Neural crest cell (in vitro differentiated cells): ENCODE results near the gene NFIB. TPM values are rescaled to one million over a fixed set of nuclear protein-coding genes. Genes with fewer than 3 reads are reported as not detected.

Experiments
- DNase-seq: peaks from one replicate; pipeline ENCODE4 v3.0.0; 2021; ENCODE audit warnings: low read depth, mixed read lengths, low spot score
- H3K27ac Mint-ChIP-seq: one replicate; pipeline ENCODE4 v1.8.0; 2021; ENCODE audit warnings: mild to moderate bottlenecking, mixed read lengths; ENCODE audit not compliant: unreplicated experiment
- H3K27me3 Mint-ChIP-seq: 2 replicates; pipeline ENCODE4 v1.8.0; 2021; ENCODE audit warnings: low read depth, mild to moderate bottlenecking, mixed read lengths
- H3K36me3 Mint-ChIP-seq: 2 replicates; pipeline ENCODE4 v1.8.0; 2021; ENCODE audit warnings: low read depth, mild to moderate bottlenecking, mixed read lengths
- H3K4me1 Mint-ChIP-seq: 2 replicates; pipeline ENCODE4 v1.8.0; 2021; ENCODE audit warnings: mixed read lengths
- H3K4me3 Mint-ChIP-seq: one replicate; pipeline ENCODE4 v1.8.0; 2021; ENCODE audit warnings: mild to moderate bottlenecking, mixed read lengths
- H3K9me3 Mint-ChIP-seq: 2 replicates; pipeline ENCODE4 v1.8.0; 2021; ENCODE audit warnings: mixed read lengths
- total RNA-seq: library from RNA; stranded (reverse); gene quantifications from 2 replicates; pipeline ENCODE4 v1.2.1, GENCODE V29; 2021
- TF ChIP-seq, protein P1 (sequence below): fragments of 200-600 bp; sonication (generic); conservative IDR thresholded peaks from 2 replicates; pipeline ENCODE4 v1.5.0; 2021; ENCODE audit warnings: antibody characterized with exemption, mild to moderate bottlenecking

The NFIB gene
- total RNA-seq, 1 donor from 2014 or later, result 3.7 TPM

DNA sequence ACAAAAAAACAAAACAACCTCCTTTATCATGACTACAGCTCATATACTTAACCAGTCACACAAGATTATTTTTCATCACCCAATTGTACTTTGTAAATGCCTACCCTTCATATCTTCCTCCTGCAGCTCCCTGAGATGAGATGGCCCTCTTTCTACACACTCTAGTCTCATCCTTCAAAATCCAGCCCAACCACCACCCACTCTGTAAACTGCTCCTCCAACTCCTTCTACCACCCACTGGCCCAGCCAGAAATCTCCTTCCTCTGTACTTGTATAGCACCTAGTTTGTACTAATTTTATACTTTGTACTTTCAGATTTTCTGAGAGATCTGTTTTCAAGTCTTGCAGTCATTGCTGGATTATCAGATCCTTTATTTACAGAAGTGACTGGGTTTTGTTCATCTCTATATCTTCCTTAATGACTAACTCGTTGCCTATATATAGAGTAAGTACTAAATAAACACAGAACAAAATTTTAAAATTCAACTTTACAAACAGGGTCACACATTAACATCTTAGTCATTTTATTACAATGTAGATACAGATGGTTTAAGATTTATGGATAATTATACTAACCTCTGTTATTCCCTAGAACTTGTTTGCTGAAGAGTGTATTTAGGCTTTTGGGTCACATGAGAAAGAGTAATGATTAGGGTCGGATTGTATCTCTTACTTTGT lies 155.7 kb downstream of the NFIB start:
- Mint-ChIP-seq H3K4me3 (no peak overlapping the region), H3K4me1 (peaks cover 16% of the 10 kb centered on the region), H3K9me3 (no peaks in the 10 kb centered on the region), H3K36me3 (no peaks in the 10 kb centered on the region), H3K27me3 (no peaks in the 10 kb centered on the region), H3K27ac (no peak overlapping the region)
- no peak for DNase-seq
- TF ChIP-seq, protein P1, sequence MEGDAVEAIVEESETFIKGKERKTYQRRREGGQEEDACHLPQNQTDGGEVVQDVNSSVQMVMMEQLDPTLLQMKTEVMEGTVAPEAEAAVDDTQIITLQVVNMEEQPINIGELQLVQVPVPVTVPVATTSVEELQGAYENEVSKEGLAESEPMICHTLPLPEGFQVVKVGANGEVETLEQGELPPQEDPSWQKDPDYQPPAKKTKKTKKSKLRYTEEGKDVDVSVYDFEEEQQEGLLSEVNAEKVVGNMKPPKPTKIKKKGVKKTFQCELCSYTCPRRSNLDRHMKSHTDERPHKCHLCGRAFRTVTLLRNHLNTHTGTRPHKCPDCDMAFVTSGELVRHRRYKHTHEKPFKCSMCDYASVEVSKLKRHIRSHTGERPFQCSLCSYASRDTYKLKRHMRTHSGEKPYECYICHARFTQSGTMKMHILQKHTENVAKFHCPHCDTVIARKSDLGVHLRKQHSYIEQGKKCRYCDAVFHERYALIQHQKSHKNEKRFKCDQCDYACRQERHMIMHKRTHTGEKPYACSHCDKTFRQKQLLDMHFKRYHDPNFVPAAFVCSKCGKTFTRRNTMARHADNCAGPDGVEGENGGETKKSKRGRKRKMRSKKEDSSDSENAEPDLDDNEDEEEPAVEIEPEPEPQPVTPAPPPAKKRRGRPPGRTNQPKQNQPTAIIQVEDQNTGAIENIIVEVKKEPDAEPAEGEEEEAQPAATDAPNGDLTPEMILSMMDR, result no peak

DNA sequence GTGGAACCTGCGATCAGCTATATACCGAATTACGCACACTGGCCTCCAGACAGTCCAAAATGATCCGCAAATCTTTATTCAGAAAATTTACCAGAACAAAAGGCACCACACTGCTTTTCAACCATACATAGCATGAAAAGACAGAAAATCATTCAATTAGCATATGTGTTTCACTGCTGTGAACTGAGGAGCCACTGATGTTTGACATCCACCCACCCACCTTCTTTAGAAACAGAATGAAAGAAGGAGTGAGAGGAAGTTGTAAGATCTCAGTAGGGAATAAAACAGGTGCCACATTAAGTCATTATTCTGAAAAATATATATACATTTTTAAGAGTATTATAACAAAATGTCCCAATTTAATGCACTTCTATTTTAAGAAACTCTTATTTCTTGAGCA lies 156.8 kb downstream of the NFIB start:
- Mint-ChIP-seq H3K4me3 (no peak overlapping the region), H3K9me3 (no peaks in the 10 kb centered on the region), H3K4me1 (peaks cover 16% of the 10 kb centered on the region), H3K27ac (no peak overlapping the region), H3K27me3 (no peaks in the 10 kb centered on the region), H3K36me3 (no peaks in the 10 kb centered on the region)
- TF ChIP-seq, protein P1, result no peak
- DNase-seq, result no peak

DNA sequence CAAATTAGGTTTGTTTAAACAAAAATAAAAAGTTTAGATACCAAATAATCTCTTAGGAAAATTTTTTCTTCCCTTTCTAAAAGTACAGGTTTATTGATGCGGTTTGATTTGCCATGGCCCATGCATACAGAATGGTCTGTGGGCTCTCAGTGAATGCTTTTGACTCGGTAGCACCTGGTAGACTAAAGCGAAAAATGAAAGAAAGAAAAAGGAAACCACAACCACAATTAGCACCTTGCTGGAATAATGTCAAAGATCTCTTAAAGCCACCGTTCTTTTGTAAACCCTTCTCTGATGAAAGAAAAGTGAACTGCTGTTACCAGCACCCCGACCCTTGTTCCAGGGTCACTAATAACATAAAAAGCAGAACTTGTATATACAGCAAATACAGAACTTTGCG lies 157.9 kb downstream of the NFIB start:
- Mint-ChIP-seq H3K4me3 (no peak overlapping the region), H3K27me3 (no peaks in the 10 kb centered on the region), H3K4me1 (peaks cover 16% of the 10 kb centered on the region), H3K27ac (no peak overlapping the region), H3K9me3 (no peaks in the 10 kb centered on the region), H3K36me3 (no peaks in the 10 kb centered on the region)
- TF ChIP-seq, protein P1, result no peak
- DNase-seq, result no peak

DNA sequence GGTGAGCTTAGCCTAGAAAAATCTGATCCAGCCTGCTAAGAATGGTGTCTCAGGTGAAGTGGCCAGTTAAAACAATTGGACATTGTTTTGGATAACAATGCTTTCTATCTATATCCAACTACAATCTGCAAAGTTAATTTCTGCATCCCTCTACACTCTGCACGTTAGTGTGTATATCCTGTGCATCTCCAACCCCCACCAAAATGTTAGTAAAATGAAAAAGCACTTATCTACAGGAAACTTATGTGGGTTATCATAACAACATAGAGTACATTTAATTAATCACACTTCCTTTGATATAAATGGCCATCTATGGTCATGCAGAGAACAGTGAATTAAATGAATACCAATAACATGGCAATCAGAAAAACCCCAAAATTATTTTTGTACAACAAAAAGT lies 158.7 kb downstream of the NFIB start:
- Mint-ChIP-seq H3K36me3 (no peaks in the 10 kb centered on the region), H3K27ac (no peak overlapping the region), H3K27me3 (no peaks in the 10 kb centered on the region), H3K4me1 (peaks cover 16% of the 10 kb centered on the region), H3K4me3 (no peak overlapping the region), H3K9me3 (no peaks in the 10 kb centered on the region)
- DNase-seq, result no peak
- TF ChIP-seq, protein P1, result no peak

DNA sequence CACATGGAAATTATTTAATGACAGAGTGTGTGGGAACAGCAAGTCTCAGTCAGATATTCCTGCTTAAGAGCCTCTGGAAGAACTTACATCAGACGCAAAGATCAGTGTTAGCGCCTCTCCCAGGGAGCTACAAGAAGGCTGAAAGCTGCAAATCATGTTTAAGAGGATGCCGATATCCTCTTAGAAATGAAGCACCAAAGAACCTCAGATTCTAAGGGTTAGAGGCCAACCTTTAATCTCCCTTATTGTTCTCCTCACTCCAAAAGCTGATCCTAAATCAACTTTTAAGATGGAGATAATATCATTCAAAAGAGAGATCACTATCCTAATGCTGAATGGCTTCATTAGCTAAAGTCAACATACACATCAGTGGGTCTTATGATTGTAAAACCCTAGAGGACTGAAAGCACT lies 160.6 kb downstream of the NFIB start:
- no peak overlapping the region for H3K27ac Mint-ChIP-seq

More for the DNA sequence above, 160.6 kb downstream of the NFIB start:
- H3K9me3 Mint-ChIP-seq, result no peaks in the 10 kb centered on the region
- no peaks in the 10 kb centered on the region for H3K27me3 Mint-ChIP-seq
- no peaks in the 10 kb centered on the region for H3K36me3 Mint-ChIP-seq
- H3K4me3 Mint-ChIP-seq, result no peak overlapping the region
- H3K4me1 Mint-ChIP-seq, result peaks cover 15% of the 10 kb centered on the region
- TF ChIP-seq, protein P1, result no peak
- DNase-seq, result no peak
